Transverse colon (tissue), 4 donors: Measurements from ENCODE around the gene BRSK2. TPM values are rescaled to one million over a fixed set of nuclear protein-coding genes. Genes with fewer than 3 reads are reported as not detected.
A peak's percentile ranks its signal among the peaks of the same experiment; 100 is the strongest.

Source experiments
- DNase-seq: peaks from one replicate; pipeline ENCODE4 v3.0.0-alpha.2; 2019
- H3K27ac ChIP-seq, 4 donors: fragments of 200-600 bp; sonication (generic); 2 replicates each; pipeline ENCODE4 v1.5.1; 2016 to 2018; ENCODE audit warnings: inconsistent platforms in 4 of 4
- H3K27me3 ChIP-seq: fragments of 200-600 bp; sonication (generic); 2 replicates; pipeline ENCODE4 v1.5.1; 2017; ENCODE audit warnings: inconsistent platforms
- H3K36me3 ChIP-seq, 4 donors: fragments of 200-600 bp; sonication (generic); 2 replicates each; pipeline ENCODE4 v1.5.1; 2017 to 2019; ENCODE audit warnings: inconsistent platforms in 4 of 4
- H3K4me1 ChIP-seq, 4 donors: fragments of 200-600 bp; sonication (generic); 2 replicates each; pipeline ENCODE4 v1.5.1; 2017 to 2020; ENCODE audit warnings: inconsistent platforms in 4 of 4
- H3K4me3 ChIP-seq, 4 donors: fragments of 200-600 bp; sonication (generic); 1 replicate in 1 of 4; 2 replicates in 3 of 4; pipeline versions ENCODE4 v1.5.1 to v1.6.1; 2017 to 2019; ENCODE audit warnings: inconsistent platforms in 4 of 4
- H3K9me3 ChIP-seq, 2 donors: fragments of 200-600 bp; sonication (generic); 2 replicates each; pipeline ENCODE4 v1.5.1; 2017 to 2019; ENCODE audit warnings: inconsistent platforms in 2 of 2
- EP300 ChIP-seq: sonication (generic); formaldehyde crosslinking; IDR thresholded peaks from one replicate; pipeline ENCODE4 v1.6.1; 2017; ENCODE audit warnings: antibody characterized with exemption, low read depth
- POLR2A ChIP-seq: fragments of 450-650 bp; IDR thresholded peaks from one replicate; pipeline ENCODE4 v1.6.1; 2016; ENCODE audit warnings: antibody characterized with exemption, mild to moderate bottlenecking, moderate library complexity
- POLR2AphosphoS5 ChIP-seq, 3 donors: sonication (generic); formaldehyde crosslinking; IDR thresholded peaks; one replicate each; pipeline ENCODE4 v1.6.1; 2016; ENCODE audit warnings: antibody characterized with exemption in 3 of 3
- WGBS, 2 donors: methylation state at CpG; one replicate each; pipeline ENCODE4 v1.1.5; 2018; ENCODE audit warnings: low coverage in 1 of 2; 5-methylcytosine and 5-hydroxymethylcytosine counted together
- in situ Hi-C, 4 donors: fragments of 200-750 bp; cut with MboI; loops; one replicate each; pipeline versions ENCODE4 v1.15.0 to v1.15.1; 2017; ENCODE audit warnings: low sequenced_read_pairs in 3 of 4, low pct_ligation_motif_present in 1 of 4, low pct_unique_long_range_greater_than_20kb in 1 of 4
- intact Hi-C: fragments of 100-400 bp; cut with DNase I; formaldehyde crosslinking; loops from one replicate; pipeline ENCODE4 v1.15.1; 2023; ENCODE audit warnings: low total_unique reads
- total RNA-seq, 4 donors: library from RNA; depleted of rRNA; stranded (reverse); fragments of >200 nt; gene quantifications; one replicate each; pipeline ENCODE4 v1.1.0, GENCODE V29; 2016
- TF ChIP-seq, protein P1 (sequence below), 5 experiments: fragments of 200-600 bp in 3 of 5; fragments of 450-650 bp in 2 of 5; sonication (generic) in 3 of 5; IDR thresholded peaks; 1 replicate in 2 of 5; 2 replicates in 3 of 5; pipeline ENCODE4 v1.5.1; 2016 to 2017; ENCODE audit warnings: antibody characterized with exemption in 5 of 5, inconsistent platforms in 3 of 5, mild to moderate bottlenecking in 2 of 5, moderate library complexity in 1 of 5

BRSK2 gene
- total RNA-seq, 4 donors from 2014 or later: 0.14 to 1.8 (median 0.95) TPM; not detected in 1

DNA sequence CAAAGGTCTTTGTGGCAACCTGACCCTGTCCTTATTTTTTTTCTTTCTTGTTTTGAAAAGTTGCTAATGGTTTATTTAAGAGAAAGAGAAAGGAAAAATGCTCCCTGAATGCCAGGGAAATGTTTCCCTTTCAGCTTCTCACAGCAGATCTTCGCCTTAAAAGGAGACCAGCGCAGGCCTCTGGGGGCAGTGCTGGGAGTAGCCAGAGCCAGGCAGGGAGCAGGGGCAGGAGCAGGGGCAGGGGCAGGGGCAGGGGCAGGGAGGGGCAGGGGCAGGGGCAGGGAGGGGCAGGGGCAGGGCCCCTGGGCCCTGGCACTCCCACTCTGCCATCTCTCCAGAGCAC lies 91.7 kb downstream of the BRSK2 start:
- H3K27me3 ChIP-seq: no peaks in the 10 kb centered on the region
- in situ Hi-C loops (no loop called here), intact Hi-C loops (no loop called here)
- H3K4me3 ChIP-seq: no peak overlapping the region
- peak overlapping the region; percentile 81 to 92 (median 84) for H3K27ac ChIP-seq
- no peak for DNase-seq
- 66 to 75% methylated on average over 2 of the region's 2 CpGs for WGBS, 2 donors
- no peaks in the 10 kb centered on the region for H3K9me3 ChIP-seq
- peaks cover 34 to 70% (median 46%) of the 10 kb centered on the region in 4 donors for H3K4me1 ChIP-seq
- peaks cover 0 to 17% (median 8%) of the 10 kb centered on the region in 4 donors for H3K36me3 ChIP-seq
- TF ChIP-seq POLR2AphosphoS5 (IDR thresholded peaks at IDR 0.05) (peak in 1 of 3 donors; percentile 6), POLR2A (no peak)
- TF ChIP-seq, protein P1, sequence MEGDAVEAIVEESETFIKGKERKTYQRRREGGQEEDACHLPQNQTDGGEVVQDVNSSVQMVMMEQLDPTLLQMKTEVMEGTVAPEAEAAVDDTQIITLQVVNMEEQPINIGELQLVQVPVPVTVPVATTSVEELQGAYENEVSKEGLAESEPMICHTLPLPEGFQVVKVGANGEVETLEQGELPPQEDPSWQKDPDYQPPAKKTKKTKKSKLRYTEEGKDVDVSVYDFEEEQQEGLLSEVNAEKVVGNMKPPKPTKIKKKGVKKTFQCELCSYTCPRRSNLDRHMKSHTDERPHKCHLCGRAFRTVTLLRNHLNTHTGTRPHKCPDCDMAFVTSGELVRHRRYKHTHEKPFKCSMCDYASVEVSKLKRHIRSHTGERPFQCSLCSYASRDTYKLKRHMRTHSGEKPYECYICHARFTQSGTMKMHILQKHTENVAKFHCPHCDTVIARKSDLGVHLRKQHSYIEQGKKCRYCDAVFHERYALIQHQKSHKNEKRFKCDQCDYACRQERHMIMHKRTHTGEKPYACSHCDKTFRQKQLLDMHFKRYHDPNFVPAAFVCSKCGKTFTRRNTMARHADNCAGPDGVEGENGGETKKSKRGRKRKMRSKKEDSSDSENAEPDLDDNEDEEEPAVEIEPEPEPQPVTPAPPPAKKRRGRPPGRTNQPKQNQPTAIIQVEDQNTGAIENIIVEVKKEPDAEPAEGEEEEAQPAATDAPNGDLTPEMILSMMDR (IDR thresholded peaks at IDR 0.05): no peak

DNA sequence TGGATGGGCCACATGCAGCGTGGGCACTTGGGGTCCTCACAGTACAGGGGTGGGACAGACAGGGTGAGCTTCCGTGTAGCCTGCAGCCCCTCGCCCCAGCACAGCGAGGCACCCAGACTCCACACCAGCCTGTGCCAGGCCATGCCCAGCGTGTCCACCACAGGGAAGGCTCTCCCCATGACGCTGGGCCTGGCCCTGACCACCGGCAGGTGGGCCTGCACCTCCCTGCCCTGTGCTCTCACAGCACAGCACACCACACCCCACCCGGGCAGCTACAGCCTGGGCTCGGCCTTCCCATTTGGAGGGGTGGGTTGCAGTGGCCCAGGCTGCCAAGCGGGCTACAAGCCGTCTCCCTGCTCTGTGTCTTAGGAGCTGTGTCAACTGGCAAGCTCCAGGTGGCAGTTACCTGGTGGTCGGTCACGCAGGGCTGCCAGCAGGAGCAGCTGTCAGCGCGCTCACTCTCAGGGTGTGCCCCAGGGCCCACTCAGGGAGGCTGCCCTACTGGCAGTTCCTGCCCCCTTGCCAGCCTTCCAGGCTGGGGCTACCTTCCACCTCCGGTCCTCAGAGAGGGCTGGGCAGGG lies 92.2 kb downstream of the BRSK2 start:
- no peak overlapping the region for H3K4me3 ChIP-seq
- no peaks in the 10 kb centered on the region for H3K9me3 ChIP-seq
- H3K36me3 ChIP-seq: peaks cover 0 to 16% (median 8%) of the 10 kb centered on the region in 4 donors
- no peak for TF ChIP-seq POLR2A
- no peak for TF ChIP-seq EP300
- TF ChIP-seq POLR2AphosphoS5 (IDR thresholded peaks at IDR 0.05): no peak
- TF ChIP-seq, protein P1 (IDR thresholded peaks at IDR 0.05): no peak
- in situ Hi-C loops: no loop called here
- peak overlapping the region; percentile 81 to 92 (median 84) for H3K27ac ChIP-seq
- intact Hi-C loops: no loop called here
- DNase-seq: no peak
- H3K27me3 ChIP-seq: no peaks in the 10 kb centered on the region
- peaks cover 39 to 75% (median 51%) of the 10 kb centered on the region in 4 donors for H3K4me1 ChIP-seq
- 86% methylated on average over 11 of the region's 16 CpGs; no CpG with 5 or more reads in 1 of the 2 donors for WGBS, 2 donors

DNA sequence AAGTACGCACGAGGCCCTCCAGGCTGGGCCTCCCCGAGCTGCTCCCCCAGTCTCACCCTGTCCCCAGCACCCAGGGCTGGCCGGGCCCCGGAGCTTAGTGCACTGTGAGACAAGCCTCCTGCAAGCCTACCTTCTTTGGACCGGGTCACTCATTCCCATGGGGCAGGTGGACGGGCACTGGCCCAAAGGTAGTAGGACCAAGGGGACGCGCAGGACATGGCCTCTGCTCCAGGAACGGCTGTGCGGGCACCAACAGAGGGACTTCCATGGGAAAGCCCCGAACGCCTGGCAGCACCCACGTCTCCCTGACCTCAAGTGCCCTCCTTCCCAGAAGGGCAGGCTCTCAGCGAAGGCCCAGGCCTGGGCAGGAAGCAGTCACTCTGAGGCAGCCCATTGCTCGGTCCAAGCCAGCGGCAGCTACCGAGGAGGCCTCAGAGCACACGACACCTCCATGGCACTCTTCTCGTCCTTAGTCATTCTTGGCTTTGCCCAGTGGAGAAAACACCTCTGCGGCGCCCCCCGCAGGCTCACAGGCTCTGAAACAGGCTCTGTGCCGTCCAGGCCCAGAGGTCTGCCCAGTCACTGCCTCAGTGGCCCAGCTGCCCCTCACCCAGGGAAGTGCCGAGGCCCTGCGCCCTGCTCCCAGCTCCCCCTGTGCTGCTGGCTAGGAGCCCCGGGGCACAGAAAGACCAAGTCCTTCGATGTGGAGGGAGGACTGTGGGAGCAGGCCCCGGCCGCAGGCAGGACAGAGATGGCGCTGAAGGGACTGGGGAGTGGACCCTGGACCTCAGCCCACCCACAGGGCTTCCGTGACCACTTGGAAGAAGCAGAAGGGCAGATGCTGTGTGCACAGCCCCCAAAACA lies 93.1 kb downstream of the BRSK2 start:
- H3K36me3 ChIP-seq: peaks cover 0 to 16% (median 7%) of the 10 kb centered on the region in 4 donors
- TF ChIP-seq, protein P1 (IDR thresholded peaks at IDR 0.05): no peak
- TF ChIP-seq EP300: no peak
- WGBS, 2 donors: 77% methylated on average over 32 of the region's 32 CpGs; no CpG with 5 or more reads in 1 of the 2 donors
- no peaks in the 10 kb centered on the region for H3K9me3 ChIP-seq
- peaks cover 48 to 84% (median 59%) of the 10 kb centered on the region in 4 donors for H3K4me1 ChIP-seq
- H3K27ac ChIP-seq: peak overlapping the region; percentile 81 to 92 (median 84)
- no peak overlapping the region for H3K4me3 ChIP-seq
- in situ Hi-C loops (no loop called here), intact Hi-C loops (no loop called here)
- DNase-seq: no peak
- H3K27me3 ChIP-seq: no peaks in the 10 kb centered on the region

DNA sequence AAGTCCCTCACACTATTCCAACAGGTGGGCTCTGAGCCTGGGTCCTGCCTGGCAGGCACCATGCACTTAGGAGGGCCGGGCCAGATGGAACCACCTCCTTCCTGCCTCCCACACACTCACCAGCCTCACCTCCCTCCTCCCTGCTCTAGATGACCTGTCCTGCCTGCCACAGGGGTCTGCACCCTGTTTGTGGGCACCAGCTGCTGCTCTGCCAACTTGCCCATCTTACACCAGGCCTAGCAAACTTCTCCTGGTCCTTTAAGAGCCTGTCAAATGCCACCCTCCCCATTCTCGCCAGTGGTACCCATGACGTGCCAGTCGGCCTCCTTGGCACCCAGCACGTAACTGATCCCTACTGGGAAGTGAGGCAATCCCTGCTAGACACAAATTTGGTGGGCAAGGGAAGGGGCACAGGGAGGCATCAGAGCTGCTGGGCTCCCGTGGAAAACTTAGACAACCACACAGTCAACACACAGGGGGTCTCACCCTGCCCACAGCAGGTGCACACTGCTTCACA lies 93.8 kb downstream of the BRSK2 start:
- Histone ChIP-seq H3K4me1 (peaks cover 54 to 91% (median 66%) of the 10 kb centered on the region in 4 donors), H3K27ac (peak overlapping the region; percentile 81 to 92 (median 84))
- intact Hi-C loops: no loop called here

More for the DNA sequence above, 93.8 kb downstream of the BRSK2 start:
- TF ChIP-seq POLR2AphosphoS5 (IDR thresholded peaks at IDR 0.05): no peak
- TF ChIP-seq POLR2A: no peak
- TF ChIP-seq EP300: no peak
- TF ChIP-seq, protein P1 (IDR thresholded peaks at IDR 0.05): no peak
- 55% methylated on average over 6 of the region's 6 CpGs; no CpG with 5 or more reads in 1 of the 2 donors for WGBS, 2 donors
- in situ Hi-C loops: no loop called here
- Histone ChIP-seq H3K27me3 (no peaks in the 10 kb centered on the region), H3K9me3 (no peaks in the 10 kb centered on the region), H3K4me3 (no peak overlapping the region), H3K36me3 (peaks cover 0 to 10% (median 3%) of the 10 kb centered on the region in 4 donors)
- DNase-seq: no peak
